Retinal pigment epithelial cell (primary cell): ENCODE data around the gene OPTN.

Experiments used
- DNase-seq: peaks from one replicate; pipeline ENCODE4 v3.0.0-alpha.2; 2010; ENCODE audit warnings: low read depth
- H3K4me3 ChIP-seq: 2 replicates; pipeline ENCODE4 v1.5.1; 2011; ENCODE audit warnings: mild to moderate bottlenecking, low read length, control low read depth, moderate library complexity
- TF ChIP-seq, protein P1 (sequence below): conservative IDR thresholded peaks from 2 replicates; pipeline ENCODE4 v1.5.1; 2011; ENCODE audit warnings: low read depth, low read length, control low read depth, inconsistent platforms

Gene OPTN

DNA sequence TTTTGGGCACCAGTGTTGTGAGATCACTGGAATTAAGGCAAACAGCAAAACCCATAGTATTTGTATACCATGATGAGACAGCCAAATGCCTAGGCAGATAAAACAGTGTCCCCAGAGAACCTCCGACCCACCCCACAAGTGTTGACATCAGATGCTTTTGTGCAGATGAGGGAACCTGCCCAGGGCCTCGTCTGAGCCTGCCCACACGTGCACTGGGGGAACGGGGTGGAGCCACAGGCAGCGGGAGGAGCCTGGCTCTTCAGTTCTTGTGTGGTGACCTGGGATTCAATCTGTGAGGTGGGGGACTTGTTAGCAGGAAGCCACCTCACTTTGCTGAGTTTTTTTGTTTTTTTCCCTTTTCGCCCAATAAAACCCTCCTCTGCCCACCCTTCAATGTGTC, 33.4 kb upstream of the OPTN start:
- TF ChIP-seq, protein P1, sequence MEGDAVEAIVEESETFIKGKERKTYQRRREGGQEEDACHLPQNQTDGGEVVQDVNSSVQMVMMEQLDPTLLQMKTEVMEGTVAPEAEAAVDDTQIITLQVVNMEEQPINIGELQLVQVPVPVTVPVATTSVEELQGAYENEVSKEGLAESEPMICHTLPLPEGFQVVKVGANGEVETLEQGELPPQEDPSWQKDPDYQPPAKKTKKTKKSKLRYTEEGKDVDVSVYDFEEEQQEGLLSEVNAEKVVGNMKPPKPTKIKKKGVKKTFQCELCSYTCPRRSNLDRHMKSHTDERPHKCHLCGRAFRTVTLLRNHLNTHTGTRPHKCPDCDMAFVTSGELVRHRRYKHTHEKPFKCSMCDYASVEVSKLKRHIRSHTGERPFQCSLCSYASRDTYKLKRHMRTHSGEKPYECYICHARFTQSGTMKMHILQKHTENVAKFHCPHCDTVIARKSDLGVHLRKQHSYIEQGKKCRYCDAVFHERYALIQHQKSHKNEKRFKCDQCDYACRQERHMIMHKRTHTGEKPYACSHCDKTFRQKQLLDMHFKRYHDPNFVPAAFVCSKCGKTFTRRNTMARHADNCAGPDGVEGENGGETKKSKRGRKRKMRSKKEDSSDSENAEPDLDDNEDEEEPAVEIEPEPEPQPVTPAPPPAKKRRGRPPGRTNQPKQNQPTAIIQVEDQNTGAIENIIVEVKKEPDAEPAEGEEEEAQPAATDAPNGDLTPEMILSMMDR = no peak
- no peak for DNase-seq
- no peak overlapping the region for H3K4me3 ChIP-seq

DNA sequence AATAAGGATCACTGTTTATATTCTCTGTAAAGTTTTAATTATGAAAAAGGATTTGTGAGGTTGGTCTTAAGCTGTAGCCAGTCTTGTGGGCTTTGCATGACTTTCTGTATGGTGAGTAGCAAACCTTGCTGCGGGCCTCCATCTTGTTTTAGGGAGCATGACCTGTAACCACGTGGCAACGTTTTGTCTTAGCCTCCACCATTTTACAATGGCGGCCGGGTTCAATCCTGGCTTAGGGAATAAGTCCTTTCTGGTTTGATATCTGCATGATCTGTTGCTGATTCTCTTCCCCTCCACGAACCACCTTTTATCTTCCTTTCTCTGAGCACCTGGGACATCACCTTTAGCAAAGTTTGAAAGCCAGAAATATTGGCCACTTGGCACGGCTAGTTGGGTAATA, 32.5 kb upstream of the OPTN start:
- TF ChIP-seq, protein P1 = no peak
- H3K4me3 ChIP-seq = no peak overlapping the region
- no peak for DNase-seq

DNA sequence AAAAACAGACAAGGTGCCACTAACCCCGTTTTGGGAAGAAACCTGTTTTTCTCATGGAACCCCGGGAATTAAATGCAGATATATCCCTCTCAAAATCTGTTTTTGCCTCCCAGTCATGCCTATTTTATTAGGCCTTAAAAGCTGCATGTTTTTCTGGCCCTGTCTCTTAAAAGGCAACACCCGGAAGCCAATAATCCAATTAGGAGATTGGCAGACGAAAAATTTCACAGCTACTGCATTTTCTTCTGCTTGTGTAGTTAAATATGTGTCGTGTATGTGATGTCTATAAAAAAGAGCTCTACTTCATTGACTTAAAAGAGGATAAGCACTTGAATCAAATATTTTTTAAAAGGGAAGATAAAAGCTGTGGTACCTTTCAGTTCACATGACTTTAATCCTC, 31.9 kb upstream of the OPTN start:
- DNase-seq = peak; percentile 40
- TF ChIP-seq, protein P1 = no peak
- H3K4me3 ChIP-seq = no peak overlapping the region

DNA sequence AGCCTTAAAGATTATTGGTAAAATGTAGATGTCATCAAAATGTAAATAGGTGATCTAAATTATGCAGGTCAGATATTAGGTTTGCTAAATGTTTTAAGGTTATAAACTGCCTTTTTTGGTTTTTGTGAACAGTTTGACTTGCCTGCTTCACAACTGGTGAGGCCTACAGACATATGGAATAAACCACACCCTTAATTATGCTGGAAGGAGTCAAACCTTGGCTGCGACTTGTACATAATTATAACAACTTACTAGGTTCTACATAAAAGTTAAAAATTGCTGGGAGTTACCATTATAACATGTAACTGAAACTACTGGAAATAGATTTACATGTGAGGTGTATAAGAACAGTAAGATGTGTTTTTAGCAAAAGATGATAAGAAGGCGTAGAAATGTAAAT, 31.5 kb upstream of the OPTN start:
- H3K4me3 ChIP-seq = no peak overlapping the region
- DNase-seq = no peak

DNA sequence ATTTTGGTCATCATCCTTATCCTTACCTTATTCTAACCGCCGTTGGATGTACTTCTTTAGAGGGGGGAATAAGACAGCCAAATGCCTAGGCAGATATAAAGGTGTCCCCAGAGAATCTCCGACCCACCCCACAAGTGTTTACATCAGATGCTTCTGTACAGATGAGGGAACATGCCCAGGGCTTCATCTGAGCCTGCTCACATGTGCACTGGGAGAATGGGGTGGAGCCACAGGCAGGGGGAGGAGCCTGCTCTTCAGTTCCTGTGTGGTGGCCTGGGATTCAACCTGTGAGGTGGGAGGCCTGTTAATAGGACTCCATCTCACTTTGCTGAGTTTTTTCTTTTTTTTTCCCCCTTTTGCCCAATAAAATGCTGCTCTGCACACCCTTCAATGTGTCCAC, 27.6 kb upstream of the OPTN start:
- TF ChIP-seq, protein P1 = no peak
- H3K4me3 ChIP-seq = no peak overlapping the region

More for the DNA sequence above, 31.5 kb upstream of the OPTN start:
- TF ChIP-seq, protein P1 = no peak

DNA sequence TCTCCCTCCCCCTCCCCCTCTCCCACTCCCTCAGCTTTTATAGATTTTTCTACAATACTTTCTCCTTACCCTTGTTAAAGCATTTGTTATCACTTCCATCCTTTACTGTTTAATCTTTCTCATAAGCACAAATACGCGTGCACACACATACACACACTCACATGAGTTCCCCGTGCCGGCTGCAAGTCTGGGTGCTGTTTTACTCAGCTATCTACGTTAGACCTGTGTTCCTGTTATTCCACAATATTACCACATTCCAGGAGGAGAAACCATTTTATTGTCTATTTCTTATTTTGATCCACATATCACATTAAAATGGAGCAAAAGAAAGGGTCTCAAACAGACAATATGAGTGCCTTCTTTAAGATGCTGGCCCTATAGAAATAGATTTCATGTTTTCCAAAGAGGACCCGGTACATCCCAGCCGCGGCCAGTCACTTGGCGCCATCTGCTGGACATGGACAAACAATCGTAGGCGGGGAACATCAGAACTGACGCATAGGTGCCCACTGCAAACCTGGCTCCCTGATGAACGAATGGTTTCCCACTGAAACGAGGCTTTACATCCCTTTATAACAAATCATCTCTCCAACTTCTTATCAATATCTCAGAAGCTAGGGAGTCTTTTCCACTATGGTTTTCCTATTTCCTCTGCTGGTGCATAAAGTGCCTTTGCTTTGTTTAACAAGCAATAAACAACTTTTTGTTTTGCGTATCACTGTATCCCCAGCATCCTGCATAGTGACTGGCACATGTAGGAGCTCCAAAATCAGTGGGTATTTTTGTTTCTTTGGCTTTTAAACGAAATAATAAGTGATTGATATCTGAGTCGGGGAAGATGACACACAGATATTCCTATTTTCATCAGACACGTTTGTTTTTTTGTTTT, 25.2 kb upstream of the OPTN start:
- TF ChIP-seq, protein P1 = peak; percentile 90
- no peak overlapping the region for H3K4me3 ChIP-seq
- DNase-seq = no peak

More for the DNA sequence above, 27.6 kb upstream of the OPTN start:
- no peak for DNase-seq
